ENCODE measurements around the gene TAF10.

Gene TAF10

DNA sequence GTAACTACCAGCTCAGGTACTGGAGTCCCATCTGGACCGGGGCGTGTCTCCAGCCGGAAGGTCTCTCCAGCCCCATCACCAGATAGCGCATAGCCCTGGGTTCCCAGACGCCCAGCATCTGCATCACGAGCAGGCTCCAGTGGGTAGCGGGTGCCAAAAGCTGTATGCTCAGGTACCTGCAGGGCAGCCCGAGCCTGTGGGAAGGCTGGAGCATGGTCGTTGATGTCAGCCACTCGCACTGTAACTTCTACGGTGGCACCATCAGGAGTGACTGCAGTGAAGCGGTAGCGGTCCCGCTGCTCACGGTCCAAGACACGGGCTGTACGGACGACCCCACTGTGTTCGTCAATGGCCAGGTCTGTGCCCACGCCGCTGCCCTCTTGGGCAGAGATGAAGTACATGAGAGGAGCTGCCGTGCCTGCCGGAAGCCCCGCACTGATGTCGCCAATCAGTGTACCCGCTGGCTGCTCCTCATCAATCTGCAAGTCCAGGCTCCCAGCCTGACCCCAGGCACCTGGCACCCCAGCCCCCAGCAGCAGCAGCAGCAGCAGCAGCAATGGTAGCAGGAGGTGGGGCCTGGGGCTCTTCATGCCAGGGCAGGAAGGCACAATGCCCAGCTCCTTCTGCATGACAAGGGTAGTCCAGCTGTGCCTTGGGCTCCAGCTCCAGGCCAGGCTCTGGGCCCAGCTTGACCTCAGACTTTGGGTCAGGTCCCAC lies 29.1 kb upstream of the TAF10 start:
- no peak for DNase-seq (ENCODE audit: low read depth)

DNA sequence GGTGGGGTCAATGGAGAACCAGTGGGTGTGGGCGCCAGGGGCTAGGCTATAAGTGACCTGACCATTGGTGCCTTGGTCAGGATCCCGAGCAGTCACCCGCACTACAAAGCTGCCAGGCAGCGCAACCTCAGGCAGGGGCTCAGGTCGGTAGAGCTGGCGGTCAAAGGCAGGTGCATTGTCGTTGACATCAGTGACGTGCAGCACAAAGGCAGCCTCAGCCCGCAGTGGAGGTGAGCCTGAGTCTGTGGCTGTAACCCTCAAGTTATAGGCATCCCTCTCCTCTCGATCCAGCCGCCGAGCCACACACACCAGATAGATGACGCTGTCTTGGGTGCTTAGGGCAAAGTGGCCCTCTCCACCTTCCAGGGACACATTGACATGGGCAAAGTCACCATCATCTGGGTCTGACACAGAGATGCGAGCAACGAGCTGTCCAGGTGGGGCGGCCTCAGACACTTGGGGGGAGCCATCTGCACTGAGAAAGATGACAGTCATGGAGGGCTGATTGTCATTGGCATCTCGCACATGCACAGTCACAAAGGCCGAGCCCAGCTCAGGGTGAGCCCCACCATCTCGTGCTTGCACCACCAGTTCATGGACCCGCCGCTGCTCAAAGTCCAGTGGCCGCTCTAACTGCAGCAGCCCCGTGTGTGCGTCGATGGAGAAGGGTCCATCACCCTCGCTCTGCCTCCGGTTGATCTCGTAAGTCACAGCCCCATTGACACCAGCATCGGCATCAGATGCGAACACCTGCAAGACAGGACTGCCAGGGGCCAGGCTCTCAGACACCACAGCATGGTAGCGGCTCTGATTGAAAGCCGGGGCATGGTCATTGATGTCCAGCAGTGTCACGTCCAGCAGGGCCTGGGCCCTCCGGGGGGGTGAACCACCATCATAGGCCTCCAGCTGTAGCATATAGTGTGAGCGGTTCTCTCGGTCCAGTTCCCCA lies 28.3 kb upstream of the TAF10 start:
- DNase-seq (ENCODE audit: low read depth), result no peak

DNA sequence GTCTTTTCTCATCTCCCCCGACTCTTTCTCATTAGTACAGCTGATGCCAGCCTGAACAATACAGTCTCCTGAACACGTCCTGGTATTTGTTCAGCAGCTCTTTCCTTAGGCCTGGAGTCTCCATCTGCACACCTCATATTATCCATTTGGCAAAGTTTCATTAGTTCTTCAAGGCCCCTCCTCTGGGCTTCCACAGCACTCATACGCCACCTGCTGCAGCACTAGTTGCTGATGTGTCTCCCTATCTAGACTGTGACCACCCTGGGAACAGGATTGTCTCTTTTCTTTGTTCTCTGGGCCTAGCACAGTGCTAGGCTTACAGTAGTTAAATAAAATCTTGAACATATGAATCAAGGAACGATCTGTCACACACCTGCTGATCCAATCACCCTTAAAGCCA lies 26.4 kb upstream of the TAF10 start:
- DNase-seq (ENCODE audit: low read depth), result no peak

DNA sequence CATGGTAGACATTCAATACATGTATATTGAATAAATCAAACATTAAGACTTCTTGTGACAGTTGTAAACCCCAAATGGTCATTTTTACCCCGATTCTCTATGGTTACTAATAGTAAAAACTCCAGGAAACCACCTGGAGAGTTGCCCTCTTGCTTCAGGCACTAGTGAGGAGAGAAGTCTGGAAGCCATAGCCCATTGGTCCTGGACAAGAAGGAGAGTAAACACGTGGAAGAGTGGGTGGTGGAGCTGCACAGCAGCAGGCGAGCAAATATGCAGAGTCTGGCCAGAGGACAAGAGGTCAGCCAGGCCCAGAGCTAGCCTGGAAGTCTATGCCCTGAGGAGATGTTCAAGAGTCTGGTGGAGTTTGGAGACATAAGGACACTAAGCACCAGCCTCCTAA lies 25.9 kb upstream of the TAF10 start:
- DNase-seq (ENCODE audit: low read depth), result no peak

DNA sequence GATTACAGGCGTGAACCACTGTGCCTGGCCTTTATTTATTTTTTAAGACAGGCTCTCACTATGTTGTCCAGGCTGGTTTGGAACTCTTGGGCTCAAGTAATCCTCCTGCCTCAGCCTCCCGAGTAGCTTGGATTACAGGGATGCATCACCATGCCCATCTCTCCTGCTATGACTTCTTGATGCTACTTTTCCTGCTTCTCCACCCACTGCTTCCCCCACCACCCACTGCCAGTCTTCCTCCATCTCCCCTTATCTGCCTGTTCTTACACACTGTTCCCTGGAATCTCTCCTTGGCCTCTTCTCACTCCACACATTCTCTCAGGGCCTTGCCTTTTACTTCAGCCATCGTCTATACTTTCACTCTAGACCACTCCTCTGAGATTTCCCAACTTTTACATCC lies 24.5 kb upstream of the TAF10 start:
- DNase-seq (ENCODE audit: low read depth), result no peak

DNA sequence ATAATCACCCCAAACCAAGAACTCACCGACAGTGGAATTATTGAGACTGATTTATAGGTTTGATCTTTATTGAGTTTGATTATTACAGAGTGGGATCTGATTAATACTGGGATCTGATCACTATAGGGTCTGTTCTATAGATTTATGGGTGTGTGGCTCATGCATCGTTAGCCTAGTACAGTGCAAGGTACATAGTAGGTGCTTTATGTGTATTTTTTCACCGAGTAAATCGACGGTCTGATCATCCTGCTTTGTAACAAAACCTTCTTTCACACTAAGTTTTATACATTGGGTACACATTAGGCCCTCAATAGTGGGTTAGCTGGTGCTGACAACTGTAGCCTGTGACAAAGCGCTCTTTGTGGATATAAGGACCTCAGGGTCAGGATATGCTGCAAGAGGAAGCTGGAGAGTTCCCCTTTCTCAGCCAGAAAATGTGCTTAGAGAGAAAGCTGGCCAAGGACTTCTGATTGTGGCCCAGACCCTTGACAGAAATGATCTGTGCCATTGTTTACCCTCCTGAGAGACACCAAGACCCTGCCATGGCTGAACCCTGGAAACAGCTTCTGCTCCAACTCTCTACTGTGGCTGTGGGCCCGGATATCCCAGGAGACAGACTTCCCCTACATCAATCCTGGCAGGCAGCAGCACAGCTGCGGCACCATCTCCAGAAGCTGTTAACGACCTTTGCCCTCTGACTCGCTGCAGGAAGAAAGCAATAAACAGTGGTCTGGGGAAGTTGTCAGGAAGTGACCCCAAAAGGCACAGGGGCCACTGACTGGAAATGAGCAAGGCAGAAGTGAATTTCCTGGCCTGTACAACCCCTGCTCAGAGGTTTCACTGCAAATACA lies 23.3 kb upstream of the TAF10 start:
- no peak for DNase-seq (ENCODE audit: low read depth)

DNA sequence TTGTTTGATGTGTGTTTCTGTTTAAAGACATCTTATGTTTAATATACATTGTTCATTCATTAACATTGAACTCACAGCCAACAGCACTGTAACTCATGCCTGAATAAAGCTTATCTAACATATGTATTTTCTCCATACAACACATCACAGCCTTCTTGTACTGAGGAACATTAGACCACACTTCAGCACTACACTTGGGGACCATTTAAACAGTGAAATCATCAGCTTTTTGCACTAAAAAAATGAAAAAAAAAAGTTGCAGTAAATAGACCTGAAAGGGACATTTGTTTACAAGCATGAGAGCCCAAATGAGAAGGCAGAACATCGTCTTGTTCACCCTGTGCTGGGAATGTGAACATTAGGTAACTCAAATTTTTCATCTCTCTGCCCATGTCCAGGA lies 22.5 kb upstream of the TAF10 start:
- DNase-seq (ENCODE audit: low read depth), result no peak

DNA sequence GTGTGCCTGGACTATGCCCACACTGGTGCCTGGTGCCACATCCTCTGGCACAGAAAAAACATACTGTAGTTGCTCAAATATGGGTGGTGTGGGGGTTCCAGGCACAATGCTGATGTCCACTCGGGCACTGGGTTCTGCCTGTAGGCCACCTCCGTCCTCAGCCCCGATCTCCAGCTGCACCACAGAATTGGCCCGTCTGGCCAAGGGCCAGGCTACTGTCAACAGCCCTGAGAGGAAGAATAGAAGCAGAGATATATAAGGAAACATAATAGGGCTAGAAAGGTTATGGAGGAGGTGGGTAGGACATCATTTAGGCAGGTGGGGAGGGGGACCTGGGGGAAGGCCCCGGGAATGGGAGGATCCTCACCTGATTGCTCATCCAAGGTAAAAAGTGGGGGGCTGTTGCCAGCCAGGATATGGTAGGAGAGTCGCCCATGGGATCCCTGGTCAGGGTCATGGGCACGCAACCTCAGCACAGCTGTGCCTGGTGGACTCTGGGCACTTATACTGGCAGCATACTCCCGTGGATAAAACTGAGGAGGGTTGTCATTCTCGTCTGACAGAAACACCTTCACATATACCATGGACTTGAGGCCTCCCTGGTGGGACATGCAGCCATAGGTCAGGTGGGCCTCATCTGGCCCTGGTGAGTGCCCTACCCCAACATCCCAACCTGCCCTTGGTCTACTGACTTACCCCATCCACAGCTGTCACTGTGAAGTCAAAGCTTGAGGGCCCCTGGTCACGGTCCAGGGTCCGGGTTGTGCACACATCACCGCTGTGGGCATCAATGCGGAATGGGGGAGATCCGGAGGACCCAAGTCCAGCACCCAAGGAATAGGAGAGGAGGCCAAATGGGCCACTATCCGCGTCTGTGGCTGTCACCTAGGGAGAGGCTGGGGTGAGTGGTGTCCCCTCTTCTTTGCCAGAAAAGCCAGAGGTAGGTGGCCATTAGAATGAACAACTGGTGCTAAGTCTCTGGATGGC lies 21.7 kb upstream of the TAF10 start:
- DNase-seq (ENCODE audit: low read depth), result no peak

DNA sequence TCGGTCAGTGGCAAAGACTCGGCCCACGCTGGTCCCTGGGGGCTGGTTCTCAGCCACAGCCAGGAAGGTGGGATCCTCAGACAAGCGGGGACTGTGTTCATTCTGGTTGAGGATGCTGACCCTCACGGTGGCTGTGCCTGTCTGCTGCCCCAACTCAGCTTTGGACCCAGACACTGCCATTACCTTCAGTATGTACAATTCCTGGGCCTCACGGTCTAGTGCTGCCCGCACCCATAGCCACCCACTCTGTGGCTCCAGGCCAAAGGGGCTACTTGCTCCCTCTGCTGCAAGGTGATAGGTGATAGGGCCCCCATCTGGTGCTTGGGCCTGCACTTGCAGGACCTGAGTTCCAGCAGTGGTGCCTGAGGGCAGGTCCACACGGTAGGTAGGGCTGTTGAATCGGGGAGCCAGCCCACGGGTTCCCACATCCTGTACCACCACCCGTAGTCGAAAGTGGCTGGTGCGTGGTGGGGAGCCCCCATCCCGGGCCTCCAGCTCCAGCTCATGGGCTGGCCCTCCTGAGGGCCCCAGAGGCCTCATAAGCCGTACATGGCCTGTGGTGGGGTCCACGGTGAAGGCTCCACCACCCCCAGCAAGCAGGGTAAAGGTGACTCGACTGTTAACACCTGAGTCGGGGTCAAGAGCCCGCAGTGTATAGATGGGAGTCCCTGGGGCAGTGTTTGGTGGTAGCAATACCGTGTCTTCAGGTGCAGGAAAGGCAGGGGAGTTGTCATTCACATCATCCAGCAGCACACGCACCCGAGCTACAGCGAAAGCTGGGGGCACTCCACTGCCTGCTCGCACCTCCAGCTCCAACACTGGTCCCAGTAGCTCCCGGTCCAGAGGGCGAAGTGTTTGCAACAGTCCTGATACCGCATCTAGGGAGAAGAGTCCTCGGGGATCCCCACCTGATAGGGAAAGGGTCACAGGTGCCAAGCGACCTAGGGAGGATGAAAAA lies 20.4 kb upstream of the TAF10 start:
- no peak for DNase-seq (ENCODE audit: low read depth)

DNA sequence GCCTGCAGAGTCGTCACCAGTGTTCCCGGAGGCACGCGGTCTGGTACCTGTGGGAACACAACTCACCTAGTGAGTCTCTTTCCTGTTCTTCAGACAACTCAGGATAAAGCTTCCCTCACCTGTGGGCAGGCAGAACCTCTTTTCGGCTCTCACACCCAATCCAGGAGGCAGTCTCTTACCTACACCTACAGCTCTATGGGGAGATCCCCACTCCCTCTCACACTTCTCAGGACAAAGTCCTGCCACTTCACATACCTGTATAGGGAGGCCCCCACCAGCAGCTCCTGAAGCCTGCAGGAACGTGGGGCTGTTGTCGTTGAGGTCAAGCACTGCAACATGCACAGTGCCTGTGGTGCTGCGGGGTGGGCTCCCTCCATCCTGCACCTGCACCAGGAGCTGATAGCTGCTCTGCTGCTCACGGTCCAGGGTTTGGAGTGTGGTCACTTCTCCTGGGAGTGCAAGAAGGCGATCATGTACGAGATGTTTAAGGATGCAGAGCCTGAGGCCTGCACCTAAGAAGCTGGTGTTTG lies 19.4 kb upstream of the TAF10 start:
- DNase-seq (ENCODE audit: low read depth), result no peak

DNA sequence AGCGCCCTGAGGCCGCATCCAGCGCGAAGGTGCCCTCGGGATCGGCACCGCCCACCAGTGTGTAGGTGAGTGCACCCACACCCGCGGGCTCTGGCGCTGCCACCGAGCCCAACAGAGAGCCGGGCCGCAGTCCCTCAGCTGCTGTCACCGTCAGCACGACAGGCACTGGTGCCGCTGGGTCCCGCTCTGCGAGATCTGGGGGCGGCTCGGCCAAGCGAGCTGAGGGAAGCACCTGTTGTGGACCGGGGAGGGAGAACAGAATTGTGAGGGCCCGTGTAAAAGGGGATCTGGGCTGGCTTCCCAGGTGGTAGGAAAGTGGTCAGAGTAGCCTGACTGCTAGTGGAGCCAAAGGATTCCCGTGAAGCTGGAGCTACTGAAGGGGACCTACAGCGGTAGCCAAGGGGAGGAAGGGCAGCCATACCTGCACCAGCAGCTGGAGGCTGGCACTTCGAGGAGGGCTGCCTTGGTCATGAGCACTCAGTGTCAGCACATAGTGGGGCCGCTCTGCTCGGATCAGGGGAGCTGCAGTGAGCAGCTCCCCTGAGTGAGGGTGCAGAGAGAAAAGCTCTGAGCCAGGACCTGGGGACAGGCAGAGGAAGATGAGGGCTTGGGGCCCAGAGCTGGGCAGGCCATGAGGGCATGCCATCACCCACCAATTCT lies 18.7 kb upstream of the TAF10 start:
- no peak for DNase-seq (ENCODE audit: low read depth)

DNA sequence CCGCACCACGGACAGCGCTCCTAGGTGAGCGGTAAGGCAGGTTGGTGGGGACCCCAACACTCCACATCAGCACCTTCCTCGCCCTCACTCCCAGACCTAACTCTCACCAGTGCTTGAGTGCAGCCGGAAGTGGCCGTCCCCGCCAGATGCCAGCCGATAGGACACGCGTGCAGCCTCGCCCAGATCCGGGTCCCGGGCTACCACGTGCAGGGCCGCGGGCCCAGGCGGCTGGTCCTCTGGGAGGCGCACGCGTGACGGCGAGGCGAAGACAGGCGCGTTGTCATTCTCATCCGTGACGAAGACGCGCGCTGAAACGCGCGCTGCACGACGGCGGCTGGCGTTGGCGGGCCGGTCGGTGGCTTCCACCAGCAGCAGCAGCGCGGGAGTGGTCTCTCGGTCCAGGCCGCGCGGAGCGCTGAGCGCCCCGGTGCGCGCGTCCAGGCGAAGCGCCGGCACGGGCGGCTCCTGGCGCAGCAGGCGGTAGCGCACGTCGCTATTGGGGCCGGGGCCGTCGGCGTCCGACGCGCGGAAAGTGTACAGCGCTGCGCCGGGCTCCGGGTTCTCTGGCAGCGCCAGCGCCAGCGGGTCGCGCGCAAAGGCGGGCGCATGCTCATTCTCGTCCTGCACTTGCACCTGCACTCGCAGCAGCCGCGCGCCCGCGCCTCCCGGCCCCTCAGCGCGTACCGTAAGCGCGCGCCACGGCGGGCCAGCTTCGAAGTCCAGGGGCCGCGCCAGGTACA lies 18.0 kb upstream of the TAF10 start:
- no peak for DNase-seq (ENCODE audit: low read depth)

DNA sequence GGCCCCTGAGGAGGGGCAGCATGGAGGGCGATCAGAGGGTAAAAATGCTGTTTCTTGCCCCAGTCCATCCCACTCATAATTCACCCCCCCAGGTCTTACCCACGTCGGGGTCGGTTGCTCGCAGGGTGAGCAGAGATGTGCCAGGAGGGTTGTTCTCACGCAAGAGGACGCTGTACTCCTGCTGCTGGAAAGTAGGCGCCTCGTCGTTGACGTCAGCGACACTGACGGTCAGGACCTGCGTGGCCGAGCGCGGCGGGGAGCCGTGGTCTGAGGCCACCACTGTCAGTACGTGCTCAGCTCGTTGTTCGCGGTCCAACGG lies 17.5 kb upstream of the TAF10 start:
- no peak for DNase-seq (ENCODE audit: low read depth)

DNA sequence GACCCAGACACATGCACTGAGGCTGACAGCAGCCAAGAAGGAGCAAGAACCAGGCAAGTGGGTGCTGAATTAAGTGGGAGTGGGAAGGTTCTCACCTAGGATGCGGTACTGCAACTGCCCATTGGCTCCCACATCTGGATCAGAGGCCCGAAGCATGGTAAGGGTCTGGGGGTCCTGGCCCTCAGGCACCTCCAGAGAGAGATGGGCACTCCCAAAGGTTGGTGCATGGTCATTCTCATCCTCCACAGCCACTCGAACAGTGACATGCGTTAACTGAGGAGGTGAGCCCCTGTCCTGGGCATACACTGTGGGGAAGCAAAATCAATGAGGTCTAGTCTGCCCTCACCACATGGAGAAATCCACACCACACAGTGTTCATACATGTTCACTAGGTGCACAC lies 16.5 kb upstream of the TAF10 start:
- no peak for DNase-seq (ENCODE audit: low read depth)

DNA sequence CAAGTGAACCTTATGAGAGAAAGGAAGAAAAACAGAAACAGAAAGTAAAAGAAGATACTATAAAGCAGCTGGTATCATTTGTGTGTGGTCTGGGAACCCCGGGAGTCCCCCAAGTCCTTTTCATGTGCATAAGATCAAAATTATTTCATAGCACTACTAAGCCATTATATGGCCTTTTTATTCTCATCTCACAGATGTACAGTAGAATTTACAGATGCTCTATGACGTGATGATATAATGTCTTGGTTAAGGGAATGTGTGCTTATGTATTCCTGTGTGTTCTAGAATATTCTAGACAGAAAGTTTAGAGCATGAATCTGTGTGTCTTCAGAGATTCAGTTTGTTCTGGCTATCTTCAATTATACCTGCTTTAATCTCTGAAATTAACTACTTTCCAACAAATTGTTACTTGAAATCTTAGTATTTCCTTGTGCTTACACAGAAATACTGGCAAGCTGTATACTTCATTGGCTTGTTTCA lies 15.8 kb upstream of the TAF10 start:
- DNase-seq (ENCODE audit: low read depth), result no peak

DNA sequence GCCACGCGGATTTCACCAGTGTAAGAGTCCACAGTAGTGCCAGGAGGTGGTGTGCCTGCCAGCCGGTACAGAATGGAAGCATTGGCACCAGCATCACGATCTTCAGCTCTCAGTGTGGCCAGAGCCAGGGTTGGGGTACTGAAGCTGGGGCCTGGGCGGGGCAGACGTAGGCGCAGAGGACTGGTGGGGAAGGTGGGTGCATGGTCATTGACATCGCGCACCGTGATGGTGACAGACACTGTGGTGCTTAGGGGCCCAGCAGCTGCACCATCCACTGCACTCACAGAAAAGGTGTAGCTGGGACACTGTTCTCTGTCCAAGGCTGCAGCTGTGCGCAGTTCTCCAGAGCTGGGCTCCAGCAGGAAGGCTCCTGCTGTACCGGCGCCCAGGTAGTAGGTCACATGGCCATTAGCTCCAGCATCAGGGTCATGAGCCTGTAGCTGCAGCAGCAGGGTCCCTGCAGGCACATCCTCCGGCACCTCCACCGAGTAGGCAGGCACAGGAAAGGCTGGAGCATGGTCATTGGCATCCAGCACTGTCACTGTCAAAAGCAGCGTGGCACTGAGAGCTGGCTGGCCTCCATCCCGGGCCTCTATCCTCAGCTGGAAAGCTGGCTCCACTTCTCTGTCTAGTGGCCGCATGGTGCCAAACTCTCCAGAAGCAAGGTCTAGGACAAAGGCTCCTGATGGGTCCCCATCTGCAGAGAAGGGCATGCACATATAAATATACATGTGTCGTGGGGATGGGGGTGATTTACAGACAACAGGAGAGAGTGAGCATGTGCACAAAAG lies 15.2 kb upstream of the TAF10 start:
- no peak for DNase-seq (ENCODE audit: low read depth)

DNA sequence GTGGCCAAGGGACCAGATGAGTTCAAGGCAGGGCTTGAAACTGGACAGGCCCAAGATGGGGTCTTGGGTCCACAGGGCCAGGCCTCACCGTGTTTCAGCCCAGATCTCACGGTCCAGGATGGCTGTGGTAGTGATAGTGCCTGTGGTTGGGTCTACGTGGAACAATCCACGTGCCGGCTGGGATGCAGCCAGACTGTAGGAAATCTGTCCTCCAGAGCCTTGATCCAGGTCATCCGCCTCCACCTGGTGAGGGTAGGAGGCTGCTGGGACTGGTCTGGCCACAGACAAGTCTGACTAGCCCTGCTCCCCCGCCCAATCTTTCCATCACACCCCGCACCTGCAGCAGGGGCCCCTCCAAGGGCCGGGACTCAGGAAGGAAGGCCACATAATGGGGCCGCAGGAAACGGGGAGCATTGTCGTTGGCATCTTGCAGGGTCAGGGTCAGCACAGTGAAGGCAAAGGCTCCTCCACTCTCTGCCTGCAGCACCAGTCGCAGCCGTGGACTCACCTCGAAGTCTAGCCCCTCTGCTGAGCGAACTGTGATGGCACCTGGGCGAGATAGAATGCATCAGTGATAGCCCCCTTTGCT lies 13.9 kb upstream of the TAF10 start:
- no peak for DNase-seq (ENCODE audit: low read depth)
